ENCODE measurements around the gene C9orf85. TPM values are rescaled to one million over a fixed set of nuclear protein-coding genes. Genes with fewer than 3 reads are reported as not detected.

C9orf85 gene
- total and polyA plus RNA-seq, 2 donors (not counting 3 experiments of a cell fraction or from before 2014, with no cell fraction given) = 8.3 to 11.3 TPM

- ChIA-PET POLR2A (interaction anchor here (1.4 kb wide), 2 partner anchors 13 to 93 kb away, joined by 3 to 4 read pairs; no protein-coding TSS in a partner anchor), CTCF (interaction anchor here (1.8 kb wide), 1 partner anchor 91 kb away, joined by 5 read pairs; no protein-coding TSS in a partner anchor)
- peak overlapping the region; percentile 53 for H2AFZ ChIP-seq (ENCODE audit: low read depth, low read length)
- H3K4me1 ChIP-seq (ENCODE audit: control insufficient read depth, extremely low read depth, insufficient read depth, low read length) = peaks cover 20% of the 10 kb centered on the region
- H3K4me3 ChIP-seq (replicated peaks in 1 of 3; ENCODE audit: insufficient read depth in 1 of 3, low read depth in 1 of 3, low read length in 3 of 3) = peak overlapping the region; percentile 70 to 99 (median 97)
- peak overlapping the region; percentile 80 for H3K9ac ChIP-seq (replicated peaks; ENCODE audit: extremely low read depth, insufficient read depth, low read length)
- H3K27ac ChIP-seq (ENCODE audit: insufficient read depth, low read depth, low read length) = peak overlapping the region; percentile 65
- FAIRE-seq (peak; percentile 21), DNase-seq (ENCODE audit: low read depth, low spot score) (peak; percentile 62)
- no TSS peak for BruUV-seq (replicated peaks)
- intact Hi-C loops (cut with micrococcal nuclease) (loop anchor here (2.0 kb wide), 2 partner anchors 271 to 279 kb away; no protein-coding TSS in a partner anchor), dilution Hi-C loops (cut with MboI; ENCODE audit: extremely low pct_ligation_motif_present, low sequenced_read_pairs) (no loop called here)
- H3K79me2 ChIP-seq (ENCODE audit: control insufficient read depth, insufficient read depth, low read length) = peaks cover 80% of the 10 kb centered on the region
- H3K9me3 ChIP-seq (replicated peaks; ENCODE audit: control insufficient read depth, insufficient read depth, low read length) = no peaks in the 10 kb centered on the region
- H3K36me3 ChIP-seq (ENCODE audit: control insufficient read depth in 2 of 2, extremely low read depth in 1 of 2, insufficient read depth in 2 of 2, low read length in 2 of 2) = peaks cover 0 to 4% of the 10 kb centered on the region in 2 experiments
- no peaks in the 10 kb centered on the region for H3K27me3 ChIP-seq (ENCODE audit: control insufficient read depth in 2 of 2, insufficient read depth in 2 of 2, low read length in 2 of 2)
- no peaks in the 10 kb centered on the region for H3K9me1 ChIP-seq (replicated peaks; ENCODE audit: control insufficient read depth, extremely low read depth, insufficient read depth, low read length)
- peaks cover 13% of the 10 kb centered on the region for H4K20me1 ChIP-seq (replicated peaks; ENCODE audit: control insufficient read depth, extremely low read depth, insufficient read depth, low read length)
- peak overlapping the region; percentile 99 for H3K4me2 ChIP-seq (ENCODE audit: insufficient read depth, low read length)
- TF ChIP-seq JUN (IDR thresholded peaks at IDR 0.05; ENCODE audit: borderline replicate concordance, insufficient read depth, insufficient read length, low read depth) (no peak), MYC (IDR thresholded peaks at IDR 0.05; ENCODE audit: low read depth, low read length) (no peak), FOS (IDR thresholded peaks at IDR 0.05; ENCODE audit: borderline replicate concordance, insufficient read depth, low read length) (no peak), MAX (IDR thresholded peaks at IDR 0.05; ENCODE audit: insufficient read depth, insufficient read length) (no peak), GATA2 (IDR thresholded peaks at IDR 0.05; ENCODE audit: insufficient read depth, insufficient read length, low read depth, low read length) (no peak), POLR2AphosphoS5 (IDR thresholded peaks at IDR 0.05; ENCODE audit: insufficient read depth, low read depth, low read length) (no peak), EZH2 (IDR thresholded peaks at IDR 0.05; ENCODE audit: borderline replicate concordance, low read depth, low read length, severe bottlenecking) (no peak), POLR2A (IDR thresholded peaks at IDR 0.05; ENCODE audit: low read depth, low read length) (no peak)
- TF ChIP-seq, protein P1, sequence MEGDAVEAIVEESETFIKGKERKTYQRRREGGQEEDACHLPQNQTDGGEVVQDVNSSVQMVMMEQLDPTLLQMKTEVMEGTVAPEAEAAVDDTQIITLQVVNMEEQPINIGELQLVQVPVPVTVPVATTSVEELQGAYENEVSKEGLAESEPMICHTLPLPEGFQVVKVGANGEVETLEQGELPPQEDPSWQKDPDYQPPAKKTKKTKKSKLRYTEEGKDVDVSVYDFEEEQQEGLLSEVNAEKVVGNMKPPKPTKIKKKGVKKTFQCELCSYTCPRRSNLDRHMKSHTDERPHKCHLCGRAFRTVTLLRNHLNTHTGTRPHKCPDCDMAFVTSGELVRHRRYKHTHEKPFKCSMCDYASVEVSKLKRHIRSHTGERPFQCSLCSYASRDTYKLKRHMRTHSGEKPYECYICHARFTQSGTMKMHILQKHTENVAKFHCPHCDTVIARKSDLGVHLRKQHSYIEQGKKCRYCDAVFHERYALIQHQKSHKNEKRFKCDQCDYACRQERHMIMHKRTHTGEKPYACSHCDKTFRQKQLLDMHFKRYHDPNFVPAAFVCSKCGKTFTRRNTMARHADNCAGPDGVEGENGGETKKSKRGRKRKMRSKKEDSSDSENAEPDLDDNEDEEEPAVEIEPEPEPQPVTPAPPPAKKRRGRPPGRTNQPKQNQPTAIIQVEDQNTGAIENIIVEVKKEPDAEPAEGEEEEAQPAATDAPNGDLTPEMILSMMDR (IDR thresholded peaks at IDR 0.05; ENCODE audit: extremely low read depth in 1 of 2, insufficient read depth in 1 of 2, low read depth in 1 of 2, low read length in 2 of 2) = no peak
These were observed 1.4 kb upstream of the C9orf85 start for GRCh38 chr9:71909887-71910649.
